GM18507 (cell line): ENCODE data around the gene PPP1R26.
"Not testable (repeated sequence)": the region's sequence is repeated elsewhere in the genome, so short reads cannot be mapped to it uniquely, and the experiment has no call there.

Source experiments
- DNase-seq: peaks from one replicate; pipeline ENCODE4 v3.0.0; 2011; ENCODE audit warnings: low read depth; ENCODE audit not compliant: insufficient read length; ENCODE audit errors: extremely low spot score
- FAIRE-seq: peaks from 2 replicates; lab custom pipeline; 2011; peaks lifted over from hg19 to GRCh38; lab: Jason Lieb, UNC

The PPP1R26 gene, protein sequence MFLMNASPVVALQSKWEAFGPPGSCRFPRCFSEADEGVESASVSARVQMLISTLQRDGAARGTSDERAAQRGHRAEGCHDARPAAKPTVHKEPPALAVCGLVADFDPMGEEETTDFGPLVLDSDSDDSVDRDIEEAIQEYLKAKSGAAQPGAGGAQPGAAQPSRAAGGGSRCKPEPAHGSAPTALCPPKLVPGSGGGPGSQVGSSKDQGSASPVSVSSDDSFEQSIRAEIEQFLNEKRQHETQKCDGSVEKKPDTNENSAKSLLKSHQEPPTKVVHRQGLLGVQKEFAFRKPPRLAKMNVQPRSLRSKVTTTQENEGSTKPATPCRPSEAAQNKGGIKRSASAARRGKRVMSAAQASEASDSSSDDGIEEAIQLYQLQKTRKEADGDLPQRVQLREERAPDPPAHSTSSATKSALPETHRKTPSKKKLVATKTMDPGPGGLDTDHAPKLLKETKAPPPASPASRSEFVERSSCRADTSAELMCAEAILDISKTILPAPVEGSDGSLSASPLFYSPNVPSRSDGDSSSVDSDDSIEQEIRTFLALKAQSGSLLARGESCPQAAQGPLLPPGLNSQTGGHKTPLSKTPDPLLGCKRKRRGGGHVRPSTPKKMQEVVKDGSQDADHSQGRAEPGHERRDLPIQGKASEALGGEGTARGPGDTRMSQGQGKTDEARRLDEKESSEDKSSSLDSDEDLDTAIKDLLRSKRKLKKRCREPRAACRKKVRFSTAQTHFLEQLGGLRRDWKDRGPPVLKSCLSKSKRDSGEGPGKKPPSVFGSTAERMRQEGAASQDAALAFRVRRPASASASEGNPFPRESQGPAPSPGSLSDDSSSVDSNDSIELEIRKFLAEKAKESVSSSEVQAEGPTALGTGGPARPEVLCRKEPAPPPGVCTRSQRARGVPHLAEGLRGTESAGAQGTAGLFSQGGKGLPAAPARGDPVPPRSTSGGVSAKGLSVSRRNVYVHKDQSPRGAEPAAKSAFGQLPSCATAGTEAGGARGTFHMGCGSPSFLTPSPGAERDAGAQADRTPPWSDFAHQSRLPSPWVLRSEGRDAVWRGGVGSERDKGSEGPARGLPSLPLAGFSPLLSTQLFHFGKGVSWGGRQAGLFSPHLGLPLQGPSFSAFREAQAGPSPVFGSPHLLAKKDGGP (N-terminal part only)

DNA sequence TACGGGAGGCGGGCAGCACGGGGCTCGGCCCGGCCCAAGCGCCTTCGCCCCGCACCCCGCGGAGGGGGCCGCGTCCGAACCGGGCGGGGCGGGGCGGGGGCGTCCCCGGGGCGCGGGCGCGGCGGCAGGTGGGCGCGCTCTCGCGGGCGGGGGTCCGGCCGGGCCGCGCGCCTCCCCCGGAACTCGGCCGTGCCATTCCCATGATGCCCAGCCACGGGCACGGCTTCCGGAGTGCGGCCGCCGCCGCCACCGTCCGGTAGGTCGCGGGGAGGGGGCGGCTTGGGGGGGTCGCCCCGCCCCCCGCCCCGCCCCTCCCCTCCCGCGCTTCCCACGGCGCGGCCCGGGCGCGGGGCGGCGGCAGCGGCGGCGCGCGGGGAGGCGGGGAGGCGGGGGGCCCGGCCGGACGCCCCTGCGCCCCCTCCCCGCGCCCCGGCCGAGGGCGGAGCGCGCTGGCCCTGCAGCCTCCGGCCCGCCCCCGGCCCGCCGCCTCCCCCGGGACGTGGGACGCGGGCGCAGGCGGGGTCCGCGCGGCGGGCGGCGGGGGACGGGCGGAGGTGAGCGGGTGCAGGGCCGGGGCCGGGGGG is at the start of gene PPP1R26:
Gene PPP1R26, plus strand, starts transcription at position 314 of the 584 bp plus-strand sequence. CDS start 4,729 bp downstream, outside the sequence.
- DNase-seq: no peak
- FAIRE-seq: no peak

DNA sequence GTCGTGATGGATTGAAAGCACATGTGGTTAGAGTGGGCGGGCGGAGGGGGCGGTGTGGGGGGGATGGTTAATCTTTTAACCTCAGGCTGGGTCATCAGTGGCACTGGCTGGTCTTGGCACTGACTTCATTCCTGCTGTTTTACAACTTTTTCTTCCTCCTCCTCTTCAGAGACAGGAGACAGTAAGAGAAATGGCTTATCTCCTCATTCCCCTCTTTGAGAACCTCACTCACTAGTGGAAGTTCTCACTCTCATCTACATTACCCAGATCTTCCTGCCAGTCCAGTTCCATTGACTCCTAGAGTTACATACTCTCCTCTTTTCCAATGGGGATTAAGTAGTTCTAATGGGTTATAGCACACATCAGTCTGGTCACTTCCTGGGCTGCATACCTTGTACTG is 42.3 kb upstream of the PPP1R26 start:
- FAIRE-seq (no peak), DNase-seq (no peak)

DNA sequence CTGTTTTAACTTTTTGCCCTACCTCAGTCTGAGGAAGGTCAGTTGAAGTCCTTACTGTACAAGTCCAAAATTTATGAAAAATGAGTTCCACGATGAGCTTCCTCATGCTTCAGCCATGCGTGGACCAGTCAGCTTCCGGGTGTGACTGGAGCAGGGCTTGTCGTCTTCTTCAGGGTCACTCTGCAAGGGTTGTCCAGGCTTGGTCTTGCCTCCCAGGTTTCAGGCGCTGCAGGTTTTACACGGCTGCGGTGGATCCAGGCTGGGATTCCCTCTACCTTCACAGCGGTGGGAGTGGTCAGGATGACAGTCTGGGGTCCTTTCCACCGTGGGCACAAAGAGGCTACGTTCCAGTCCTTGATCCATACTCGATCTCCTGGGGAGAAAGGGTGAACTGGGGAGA is 41.9 kb upstream of the PPP1R26 start:
- not testable (repeated sequence) for DNase-seq, FAIRE-seq

DNA sequence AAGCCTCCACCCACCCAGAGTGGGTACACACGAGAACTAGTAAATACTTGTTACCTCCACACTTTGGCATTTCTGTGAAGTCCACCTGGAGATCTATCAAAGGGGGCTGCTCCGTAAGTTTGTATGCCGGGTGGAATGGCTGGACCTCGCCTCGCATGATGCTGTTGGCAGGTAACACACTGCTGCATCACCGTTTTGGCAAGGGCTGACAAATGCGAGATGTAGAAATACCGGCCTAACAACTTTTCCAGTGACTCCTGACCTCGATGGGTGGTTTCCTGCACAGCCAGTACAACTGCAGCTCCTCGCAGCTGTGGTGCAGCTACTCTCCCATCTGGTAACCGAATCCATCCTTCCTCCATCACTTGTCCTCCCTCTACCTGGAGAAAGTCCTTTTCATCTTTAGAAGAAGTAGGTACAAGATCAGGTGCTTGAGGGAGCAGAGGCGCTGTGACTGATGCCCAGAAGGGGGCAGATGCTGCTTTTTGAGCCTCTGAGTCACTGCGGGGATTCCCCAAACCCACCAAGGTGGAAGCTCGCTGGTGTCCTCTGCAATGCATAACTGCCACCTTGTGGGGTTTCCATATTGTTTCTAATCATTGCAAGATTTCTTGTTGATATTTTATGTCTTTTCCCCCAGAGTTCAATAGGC is 40.9 kb upstream of the PPP1R26 start:
- not testable (repeated sequence) for DNase-seq, FAIRE-seq

DNA sequence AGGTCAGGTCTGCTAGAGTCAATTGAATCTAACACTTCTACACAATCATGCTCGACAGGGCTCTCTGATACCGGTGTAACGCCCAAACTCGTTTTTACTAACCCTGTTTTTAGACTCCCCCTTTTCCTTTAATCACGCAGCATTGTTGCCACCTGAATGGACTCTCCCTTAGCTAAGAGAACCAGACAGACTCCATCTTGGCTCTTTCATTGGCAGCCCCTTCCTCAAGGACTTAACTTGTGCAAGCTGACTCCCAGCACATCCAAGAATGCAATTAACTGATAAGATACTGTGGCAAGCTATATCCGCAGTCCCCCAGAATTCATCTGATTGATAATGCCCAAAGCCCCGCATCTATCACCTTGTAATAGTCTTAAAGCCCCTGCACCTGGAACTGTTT is 40.1 kb upstream of the PPP1R26 start:
- not testable (repeated sequence) for FAIRE-seq, DNase-seq

DNA sequence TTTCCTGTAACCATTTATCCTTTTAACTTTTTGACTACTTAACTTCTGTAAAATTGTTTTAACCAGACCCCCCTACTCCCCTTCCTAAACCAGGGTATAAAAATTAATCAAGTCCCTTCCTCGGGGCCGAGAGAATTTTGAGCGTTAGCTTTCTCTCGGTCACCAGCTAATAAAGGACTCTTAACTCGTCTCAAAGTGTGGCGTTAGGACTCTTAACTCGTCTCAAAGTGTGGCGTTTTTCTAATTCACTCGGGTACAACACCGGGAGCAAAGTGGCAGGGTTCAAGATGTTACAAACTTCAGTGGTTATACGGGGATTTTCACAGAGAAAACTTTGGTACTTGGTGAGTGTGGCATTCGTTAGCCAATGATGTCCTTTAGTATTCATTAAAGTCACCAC is 39.7 kb upstream of the PPP1R26 start:
- no peak for FAIRE-seq
- DNase-seq: no peak

DNA sequence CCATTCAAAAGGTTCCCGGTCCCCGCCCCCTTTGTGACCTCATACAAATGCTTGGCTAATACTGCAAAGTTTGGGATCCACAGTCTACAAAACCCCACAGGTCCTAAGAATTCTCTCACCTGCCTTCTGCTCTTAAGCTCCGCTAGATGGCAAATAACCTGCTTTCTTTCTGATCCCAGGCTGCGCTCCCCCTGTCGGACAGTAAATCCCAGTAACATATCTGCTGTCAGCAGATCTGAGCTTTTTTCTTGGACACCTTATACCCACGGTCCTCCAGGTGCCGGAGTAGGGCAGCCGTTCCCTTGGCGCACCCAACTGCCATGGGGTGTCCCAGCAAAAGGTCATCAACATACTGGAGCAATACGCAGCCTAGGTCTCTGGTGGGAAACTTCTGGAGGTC is 39.0 kb upstream of the PPP1R26 start:
- no peak for FAIRE-seq

DNA sequence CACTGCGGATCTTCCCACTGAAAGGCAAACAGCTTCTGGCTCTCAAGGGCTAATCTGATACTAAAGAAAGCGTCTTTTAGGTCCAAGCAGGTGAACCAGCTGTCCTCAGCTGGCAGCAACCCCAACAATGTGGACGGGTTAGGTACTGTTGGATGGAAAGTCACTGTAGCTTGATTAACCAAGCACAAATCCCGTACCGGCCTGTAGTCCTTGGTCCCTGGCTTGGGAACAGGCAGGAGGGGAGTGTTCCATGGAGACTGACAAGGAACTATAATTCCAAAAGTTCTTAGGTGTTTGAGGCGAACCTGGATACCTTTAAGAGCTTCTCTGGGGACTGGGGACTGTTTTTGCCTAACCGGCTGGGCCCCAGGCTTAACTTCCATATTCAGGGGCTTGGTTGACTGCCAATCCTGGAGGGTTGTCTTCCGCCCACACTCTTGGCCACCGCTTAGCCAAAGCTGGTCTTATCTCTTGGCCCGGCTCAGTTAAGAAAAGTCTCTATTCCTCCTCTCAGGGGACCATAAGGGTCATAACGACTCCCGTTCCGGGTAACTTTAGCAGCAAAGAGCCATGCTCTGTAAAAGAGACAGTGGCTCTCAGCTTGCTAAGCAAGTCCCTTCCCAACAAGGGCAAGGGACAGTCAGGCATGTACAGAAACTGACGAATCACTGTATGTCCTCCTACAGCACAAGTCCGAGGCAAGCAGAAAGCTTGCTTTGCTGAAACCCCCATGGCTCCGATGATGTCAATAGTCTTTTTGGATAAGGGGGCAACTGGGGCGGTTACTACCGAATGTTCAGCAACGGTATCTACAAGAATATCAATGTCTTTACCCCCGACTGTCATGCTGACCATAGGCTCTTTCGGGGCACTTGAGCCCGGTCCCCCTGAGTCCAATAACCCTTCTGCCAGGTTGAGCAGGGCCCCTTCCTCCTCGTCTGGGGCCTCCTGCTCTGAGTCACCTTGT is 38.2 kb upstream of the PPP1R26 start:
- FAIRE-seq, DNase-seq: not testable (repeated sequence)

More for the DNA sequence above, 39.0 kb upstream of the PPP1R26 start:
- no peak for DNase-seq

DNA sequence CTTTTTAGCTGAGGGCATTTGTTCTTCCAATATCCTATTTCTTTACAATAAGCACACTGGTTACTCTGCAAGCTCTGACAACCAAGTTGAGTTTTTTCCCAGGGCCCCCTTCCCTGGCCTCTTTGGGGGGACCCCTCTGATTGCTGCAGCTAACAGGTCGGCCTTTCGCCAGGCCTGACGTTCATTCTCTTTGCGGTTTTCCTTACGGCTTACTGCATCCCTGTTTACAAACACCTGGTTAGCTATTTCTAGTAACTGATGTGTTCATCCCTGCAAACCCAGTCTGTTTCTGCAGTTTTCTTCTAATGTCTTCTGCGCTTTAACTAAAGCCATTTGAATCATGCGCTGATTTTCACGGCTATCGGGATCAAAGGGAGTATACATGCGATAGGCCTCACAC is 37.5 kb upstream of the PPP1R26 start:
- no peak for DNase-seq
- FAIRE-seq: no peak

DNA sequence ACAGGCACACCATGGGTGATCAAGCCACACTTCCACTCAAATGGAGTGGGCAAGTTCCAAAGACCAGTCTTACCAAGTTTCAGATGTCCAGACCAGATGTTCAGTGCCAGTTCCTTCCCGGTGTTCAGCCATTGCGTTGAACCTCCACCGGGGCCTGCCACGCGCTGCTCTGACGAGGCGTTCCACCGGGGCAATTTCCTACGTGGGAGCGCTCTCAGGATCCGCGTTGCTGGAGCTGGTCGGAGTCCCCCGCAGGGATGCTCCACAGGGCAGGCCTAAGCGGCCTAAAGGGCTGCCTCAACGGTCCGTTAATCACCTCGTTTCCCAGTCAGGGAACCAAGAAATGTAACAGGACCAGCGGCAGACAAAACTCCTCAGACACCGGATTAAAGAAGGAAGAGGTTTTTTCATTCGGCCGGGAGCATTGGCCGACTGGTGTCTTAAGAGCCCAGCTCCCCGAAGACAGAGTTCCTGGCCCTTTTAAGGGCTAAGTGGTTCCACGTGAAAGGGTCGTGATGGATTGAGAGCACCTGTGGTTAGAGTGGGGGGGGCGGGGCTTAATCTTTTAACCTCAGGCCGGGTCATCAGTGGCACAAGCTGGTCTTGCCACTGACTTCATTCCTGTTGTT is 35.7 kb upstream of the PPP1R26 start:
- DNase-seq (no peak), FAIRE-seq (no peak)

DNA sequence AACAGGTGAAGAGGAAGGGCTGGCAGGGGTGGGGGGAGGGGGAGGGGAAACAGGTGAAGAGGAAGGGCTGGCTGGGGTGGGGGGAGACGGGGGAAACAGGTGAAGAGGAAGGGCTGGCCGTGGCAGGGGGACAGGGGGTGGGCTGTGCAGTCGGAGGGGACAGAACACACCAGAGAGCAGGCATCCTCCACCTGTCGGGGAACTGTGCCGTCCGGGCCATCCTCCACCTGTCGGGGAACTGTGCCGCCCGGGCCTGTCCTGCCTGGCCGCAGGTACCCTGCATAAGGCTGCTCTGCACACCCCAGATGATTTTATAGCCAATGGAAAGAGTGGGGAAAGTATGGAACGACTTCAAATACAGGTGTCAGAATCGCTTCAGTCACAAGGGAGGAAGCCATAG is 32.5 kb upstream of the PPP1R26 start:
- DNase-seq (no peak), FAIRE-seq (no peak)

DNA sequence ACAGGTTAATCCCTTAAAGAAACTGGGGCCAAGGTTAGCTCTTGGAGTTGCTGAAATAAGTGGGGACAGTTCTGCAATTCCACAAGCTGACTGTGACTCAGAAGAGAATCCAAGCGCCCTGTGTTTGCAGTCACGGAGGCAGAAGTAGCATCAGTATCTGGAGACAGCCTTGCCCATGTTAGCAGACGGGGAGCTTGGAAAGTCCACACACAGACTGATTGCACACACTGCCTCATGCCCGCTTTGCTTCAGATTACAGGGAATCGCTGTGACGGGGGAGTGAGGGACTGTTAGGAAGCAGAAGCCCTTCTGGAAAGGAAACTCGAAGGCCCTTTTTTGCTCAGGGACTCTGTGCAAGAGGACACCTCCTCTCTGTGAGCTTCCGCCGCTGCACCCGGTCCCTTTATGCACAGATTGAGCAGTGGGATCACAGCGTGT is 30.9 kb upstream of the PPP1R26 start:
- no peak for FAIRE-seq

DNA sequence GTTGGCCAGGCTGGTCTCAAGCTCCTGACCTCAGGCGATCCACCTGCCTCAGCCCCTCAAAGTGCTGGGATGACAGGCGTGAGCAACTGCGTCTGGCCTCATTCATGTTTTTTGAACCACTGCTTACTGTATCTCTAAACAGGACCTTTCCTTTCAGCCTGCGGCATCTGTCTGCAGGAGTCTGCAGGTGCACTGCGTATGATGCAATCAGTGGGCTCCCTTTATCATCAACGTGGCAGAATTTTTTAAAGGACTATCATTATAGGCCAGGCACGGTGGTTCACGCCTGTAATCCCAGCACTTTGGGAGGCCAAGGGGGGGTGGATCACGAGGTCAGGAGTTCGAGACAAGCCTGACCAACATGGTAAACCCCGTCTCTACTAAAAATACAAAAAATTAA is 30.1 kb upstream of the PPP1R26 start:
- FAIRE-seq, DNase-seq: not testable (repeated sequence)

More for the DNA sequence above, 30.9 kb upstream of the PPP1R26 start:
- DNase-seq: no peak

DNA sequence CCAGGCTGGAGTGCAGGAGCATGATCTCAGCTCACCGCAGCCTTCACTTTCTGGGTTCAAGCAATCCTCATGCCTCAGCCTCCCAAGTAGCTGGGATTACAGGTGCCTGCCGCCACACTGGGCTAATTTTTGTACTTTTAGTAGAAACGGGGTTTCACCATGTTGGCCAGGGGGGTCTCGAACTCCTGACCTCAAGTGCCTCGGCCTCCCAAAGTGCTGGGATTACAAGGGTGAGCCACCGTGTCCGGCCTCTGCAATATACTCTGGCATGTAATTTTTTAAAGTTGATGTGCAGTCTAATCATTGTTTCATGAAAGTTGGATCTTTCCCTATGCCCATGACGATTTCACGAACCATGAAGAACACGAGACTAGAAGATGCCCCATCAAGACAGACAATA is 28.6 kb upstream of the PPP1R26 start:
- FAIRE-seq (no peak), DNase-seq (no peak)

DNA sequence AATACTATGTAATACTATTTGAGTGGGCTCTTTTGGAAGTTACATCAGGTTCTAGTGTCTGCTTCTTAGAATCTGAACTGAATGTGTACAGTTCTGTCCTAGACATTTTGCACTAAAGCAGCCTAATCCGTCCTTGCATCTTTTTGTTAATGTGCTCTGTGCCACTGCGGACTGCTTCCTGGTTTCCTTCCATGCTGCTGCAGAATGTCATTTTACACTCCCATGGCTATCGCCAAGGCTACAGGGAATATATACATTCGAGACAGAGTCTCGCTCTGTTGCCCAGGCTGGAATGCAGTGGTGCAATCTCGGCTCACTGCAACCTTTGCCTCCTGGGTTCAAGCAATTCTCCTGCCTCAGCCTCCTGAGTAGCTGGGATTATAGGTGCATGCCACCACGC is 27.7 kb upstream of the PPP1R26 start:
- not testable (repeated sequence) for FAIRE-seq, DNase-seq

DNA sequence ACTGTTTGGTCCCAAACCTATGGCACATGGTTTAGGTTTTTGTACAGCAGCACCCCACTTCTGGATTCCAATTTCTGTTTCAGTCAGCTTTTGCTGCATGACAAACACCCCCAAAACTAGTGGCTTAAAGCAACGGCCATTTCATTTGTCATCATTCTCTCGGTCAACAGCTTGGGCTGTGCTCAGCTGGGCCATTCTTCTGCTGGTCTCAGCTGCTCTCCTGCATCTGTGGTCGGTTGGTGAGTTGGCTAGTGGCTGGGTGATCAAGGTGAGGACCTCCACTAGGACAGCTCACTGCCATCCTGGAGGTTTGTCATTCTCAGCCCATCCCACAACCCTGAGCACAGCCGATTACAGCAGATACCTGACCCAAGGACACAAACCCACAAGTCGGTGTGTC is 24.8 kb upstream of the PPP1R26 start:
- no peak for DNase-seq
- no peak for FAIRE-seq

DNA sequence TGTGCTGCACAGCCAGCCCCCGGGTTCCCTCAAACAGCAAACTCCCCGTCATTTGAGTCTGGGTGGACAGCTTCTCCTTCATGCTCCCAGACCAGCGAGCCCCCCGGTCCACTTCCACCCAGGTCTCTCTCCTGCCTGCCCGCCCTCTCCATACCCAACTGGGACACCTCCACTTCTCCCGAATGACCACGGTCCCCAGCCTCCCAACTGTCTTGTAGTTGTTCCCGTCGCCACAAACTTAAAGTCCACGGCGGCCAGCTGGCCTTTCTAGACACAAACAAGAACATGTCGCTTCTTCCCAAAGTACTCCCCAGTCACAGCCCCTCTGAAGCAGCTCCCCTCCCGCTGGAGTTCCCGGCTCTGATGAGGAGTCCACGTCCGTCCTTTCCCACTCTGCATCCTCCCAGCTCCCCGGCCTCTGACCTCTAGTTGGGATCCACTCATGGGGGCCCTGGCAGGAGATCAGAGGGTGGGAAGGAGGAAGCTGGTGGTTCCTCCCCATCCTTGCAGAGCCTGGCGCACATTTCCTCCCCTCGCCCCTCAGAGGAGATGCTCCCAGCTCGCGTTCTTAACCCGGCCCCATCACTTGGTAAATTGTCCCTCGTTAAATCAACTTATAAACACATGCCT is 24.1 kb upstream of the PPP1R26 start:
- no peak for DNase-seq
- no peak for FAIRE-seq
